PC-3 (cell line): ENCODE data around the gene AFG1L.

Source experiments
- CTCF ChIP-seq: fragments of 300-600 bp; sonication (generic); conservative IDR thresholded peaks from 2 replicates; pipeline ENCODE4 v1.5.1; 2017; ENCODE audit warnings: antibody characterized with exemption, low read depth, mild to moderate bottlenecking, low read length
- EZH2 ChIP-seq: fragments of 300-600 bp; sonication (generic); IDR thresholded peaks from one replicate; pipeline ENCODE4 v1.6.1; 2017; ENCODE audit warnings: antibody characterized with exemption, mild to moderate bottlenecking, low read length; ENCODE audit not compliant: unreplicated experiment

GRCh38 chr6:108294297-108294726, 542 bp upstream of the AFG1L start:
- TF ChIP-seq CTCF = no peak
- no peak for TF ChIP-seq EZH2
